ENCODE results near the gene CTSH.
"Not testable (repeated sequence)": the region's sequence is repeated elsewhere in the genome, so short reads cannot be mapped to it uniquely, and the experiment has no call there.

GRCh38 chr15:78900819-78901533, 43.9 kb downstream of the CTSH start:
- not testable (repeated sequence) for TF ChIP-seq NR1H2 (CRISPR knock-in tag; IDR thresholded peaks at IDR 0.05); CTCF (IDR thresholded peaks at IDR 0.05); FOXP1 (CRISPR knock-in tag; IDR thresholded peaks at IDR 0.05; ENCODE audit: borderline replicate concordance); ZNF121 (CRISPR knock-in tag; IDR thresholded peaks at IDR 0.05)
